CD14-positive monocyte (primary cell): ENCODE results near the gene FAM50A. TPM values are rescaled to one million over a fixed set of nuclear protein-coding genes. Genes with fewer than 3 reads are reported as not detected.
A peak's percentile ranks its signal among the peaks of the same experiment; 100 is the strongest.

ENCODE experiments used
- DNase-seq, 3 donors: peaks; one replicate each; pipeline ENCODE4 v3.0.0-alpha.2; 2011 to 2022
- H2AFZ ChIP-seq: 2 replicates; pipeline ENCODE4 v1.6.0; 2012; ENCODE audit warnings: mild to moderate bottlenecking, low read depth, low read length, inconsistent platforms; ENCODE audit not compliant: insufficient read depth, poor library complexity, severe bottlenecking
- H3K27ac ChIP-seq, 2 donors: 1 replicate in 1 of 2; 2 replicates in 1 of 2; pipeline ENCODE4 v1.5.1; 2012 to 2013; ENCODE audit warnings: low read length in 2 of 2, control low read depth in 1 of 2, inconsistent platforms in 1 of 2, low read depth in 1 of 2, mild to moderate bottlenecking in 1 of 2
- H3K27me3 ChIP-seq, 2 donors: one replicate each; pipeline versions ENCODE4 v1.6.0 to v1.6.1; 2011 to 2013; ENCODE audit warnings: low read length in 2 of 2; ENCODE audit not compliant: control insufficient read depth in 2 of 2, insufficient read depth in 2 of 2
- H3K36me3 ChIP-seq, 2 donors: replicated peaks in 1 of 2; 1 replicate in 1 of 2; 2 replicates in 1 of 2; pipeline versions ENCODE4 v1.5.1 to v1.6.1; 2012 to 2013; ENCODE audit warnings: low read length in 2 of 2, control low read depth in 1 of 2, inconsistent platforms in 1 of 2, mild to moderate bottlenecking in 1 of 2; ENCODE audit not compliant: insufficient read depth in 2 of 2, control insufficient read depth in 1 of 2
- H3K4me1 ChIP-seq, 2 donors: 1 replicate in 1 of 2; 2 replicates in 1 of 2; pipeline versions ENCODE4 v1.5.1 to v1.6.1; 2012 to 2013; ENCODE audit warnings: low read length in 2 of 2, control low read depth in 1 of 2, inconsistent platforms in 1 of 2, mild to moderate bottlenecking in 1 of 2, moderate library complexity in 1 of 2; ENCODE audit not compliant: insufficient read depth in 2 of 2, control insufficient read depth in 1 of 2
- H3K4me2 ChIP-seq: replicated peaks from 2 replicates; pipeline ENCODE3; 2012; ENCODE audit warnings: low read length, moderate library complexity, mild to moderate bottlenecking; ENCODE audit not compliant: poor library complexity, severe bottlenecking; ENCODE audit errors: extremely low read depth
- H3K4me3 ChIP-seq, 3 experiments: fragments of 200-600 bp in 1 of 3; sonication (generic) in 1 of 3; replicated peaks in 1 of 3; 1 replicate in 2 of 3; 2 replicates in 1 of 3; pipeline ENCODE4 v1.5.1; 2011 to 2013; ENCODE audit warnings: low read length in 3 of 3, mild to moderate bottlenecking in 3 of 3, control low read depth in 2 of 3, low read depth in 2 of 3, inconsistent platforms in 1 of 3, moderate library complexity in 1 of 3
- H3K79me2 ChIP-seq: 2 replicates; pipeline ENCODE4 v1.6.0; 2012; ENCODE audit warnings: mild to moderate bottlenecking, control low read depth, inconsistent platforms, low read length, moderate library complexity; ENCODE audit not compliant: insufficient read depth
- H3K9ac ChIP-seq: 2 replicates; pipeline ENCODE4 v1.6.0; 2017; ENCODE audit warnings: low read length, mild to moderate bottlenecking; ENCODE audit not compliant: insufficient read depth, poor library complexity, severe bottlenecking
- H3K9me3 ChIP-seq, 2 donors: replicated peaks in 1 of 2; 1 replicate in 1 of 2; 2 replicates in 1 of 2; pipeline versions ENCODE4 v1.5.1 to v1.6.1; 2012 to 2013; ENCODE audit warnings: low read length in 2 of 2, control low read depth in 1 of 2; ENCODE audit not compliant: control insufficient read depth in 1 of 2, insufficient read depth in 1 of 2
- H4K20me1 ChIP-seq: 2 replicates; pipeline ENCODE4 v1.6.0; 2012; ENCODE audit warnings: mild to moderate bottlenecking, low read length, control low read depth, moderate library complexity; ENCODE audit not compliant: insufficient read depth
- H3K27ac Mint-ChIP-seq, 7 donors: one replicate each; pipeline ENCODE4 v1.8.0; 2020; ENCODE audit warnings: mild to moderate bottlenecking in 7 of 7, mixed read lengths in 7 of 7, moderate library complexity in 6 of 7, inconsistent platforms in 2 of 7
- H3K27me3 Mint-ChIP-seq, 3 donors: one replicate each; pipeline ENCODE4 v1.8.0; 2021 to 2022; ENCODE audit warnings: low read depth in 3 of 3, mild to moderate bottlenecking in 3 of 3, mixed read lengths in 3 of 3, moderate library complexity in 3 of 3, inconsistent platforms in 1 of 3
- H3K36me3 Mint-ChIP-seq, 2 donors: one replicate each; pipeline ENCODE4 v1.8.0; 2020; ENCODE audit warnings: mixed read lengths in 2 of 2, inconsistent platforms in 1 of 2, mild to moderate bottlenecking in 1 of 2
- H3K4me1 Mint-ChIP-seq: one replicate; pipeline ENCODE4 v1.8.0; 2020; ENCODE audit warnings: mild to moderate bottlenecking, mixed read lengths
- H3K4me3 Mint-ChIP-seq, 2 donors: one replicate each; pipeline ENCODE4 v1.8.0; 2020; ENCODE audit warnings: mild to moderate bottlenecking in 2 of 2, mixed read lengths in 2 of 2, moderate library complexity in 1 of 2
- H3K9me3 Mint-ChIP-seq, 7 donors: one replicate each; pipeline ENCODE4 v1.8.0; 2020 to 2022; ENCODE audit warnings: mixed read lengths in 7 of 7, mild to moderate bottlenecking in 6 of 7, moderate library complexity in 6 of 7, inconsistent platforms in 2 of 7
- CTCF ChIP-seq: fragments of 200-600 bp; IDR thresholded peaks from one replicate; pipeline ENCODE4 v1.8.0; 2022; ENCODE audit warnings: antibody characterized with exemption, mild to moderate bottlenecking
- whole genome bisulfite sequencing: methylation state at CpG from one replicate; pipeline ENCODE4 v1.1.5; 2013; ENCODE audit warnings: missing lambda C conversion rate; ENCODE audit not compliant: insufficient coverage; 5-methylcytosine and 5-hydroxymethylcytosine counted together
- intact Hi-C, 2 donors: fragments of 100-400 bp; cut with micrococcal nuclease; formaldehyde crosslinking; loops; one replicate each; pipeline versions ENCODE4 v1.15.0 to v1.15.1; 2023
- polyA plus RNA-seq, 3 donors: library from polyadenylated mRNA; depleted of rRNA in 1 of 3; unstranded in 2 of 3; stranded (reverse) in 1 of 3; fragments of 300-500 nt in 2 of 3; fragments of >200 nt in 1 of 3; fragmentation: Illumina TruSeq in 2 of 3; gene quantifications; 1 replicate in 2 of 3; 2 replicates in 1 of 3; pipeline ENCODE4 v1.2.3, GENCODE V29; 2012 to 2021

The FAM50A gene
- polyA plus RNA-seq, 3 donors = 23.9 to 88.9 (median 46.4) TPM

GRCh38 chrX:154396973-154397887 lies 46.7 kb upstream of the FAM50A start:
- Mint-ChIP-seq H3K9me3 (peaks cover 0 to 22% (median 4%) of the 10 kb centered on the region in 7 donors), H3K4me1 (peaks cover 15% of the 10 kb centered on the region), H3K27me3 (peaks cover 0 to 6% (median 0%) of the 10 kb centered on the region in 3 donors), H3K4me3 (peak overlapping the region; percentile 97), H3K36me3 (peaks cover 20 to 29% of the 10 kb centered on the region in 2 donors), H3K27ac (peak overlapping the region; percentile 97 to 99 (median 99))
- Histone ChIP-seq H3K36me3 (peaks cover 23 to 26% of the 10 kb centered on the region in 2 donors), H3K4me2 (peak overlapping the region; percentile 65), H3K4me3 (peak overlapping the region; percentile 40 to 92 (median 66)), H3K9ac (peak overlapping the region; percentile 90), H2AFZ (peak overlapping the region; percentile 65), H3K79me2 (peaks cover 18% of the 10 kb centered on the region), H3K4me1 (peaks cover 20 to 28% of the 10 kb centered on the region in 2 donors), H4K20me1 (peaks cover 40% of the 10 kb centered on the region), H3K27me3 (no peaks in the 10 kb centered on the region), H3K27ac (peak overlapping the region; percentile 97 to 100), H3K9me3 (no peaks in the 10 kb centered on the region)
- no peak for TF ChIP-seq CTCF
- WGBS = 14% methylated on average over 37 of the region's 53 CpGs
- intact Hi-C loops = loop anchor here in 1 of 2 donors (5.0 kb wide), 1 partner anchor 135 kb away; no protein-coding TSS in a partner anchor
- DNase-seq = peak; percentile 48 to 75 (median 72)

GRCh38 chrX:154397888-154398667 lies 45.9 kb upstream of the FAM50A start, which contains the start of gene RPL10:
Gene RPL10 (plus strand): TSS chrX:154398377. CDS start chrX:154398520, 143 bp downstream.
- Histone ChIP-seq H3K27me3 (no peaks in the 10 kb centered on the region), H3K4me1 (peaks cover 20 to 28% of the 10 kb centered on the region in 2 donors), H2AFZ (peak within 1 kb of the TSS; percentile 65), H3K36me3 (peaks cover 23 to 28% of the 10 kb centered on the region in 2 donors), H3K4me3 (peak within 1 kb of the TSS; percentile 79 to 92 (median 81)), H4K20me1 (peaks cover 45% of the 10 kb centered on the region), H3K9me3 (no peaks in the 10 kb centered on the region), H3K9ac (peak within 1 kb of the TSS; percentile 90), H3K79me2 (peaks cover 18% of the 10 kb centered on the region), H3K27ac (peak within 1 kb of the TSS; percentile 97 to 100), H3K4me2 (peak within 1 kb of the TSS; percentile 87)
- H3K9me3 Mint-ChIP-seq = peaks cover 0 to 22% (median 4%) of the 10 kb centered on the region in 7 donors
- H3K27me3 Mint-ChIP-seq = peaks cover 0 to 9% (median 0%) of the 10 kb centered on the region in 3 donors
- H3K4me3 Mint-ChIP-seq = peak within 1 kb of the TSS; percentile 97
- peak; percentile 94 to 97 (median 96) for DNase-seq
- peak within 1 kb of the TSS; percentile 97 to 99 (median 99) for H3K27ac Mint-ChIP-seq
- no peak for TF ChIP-seq CTCF
- peaks cover 15% of the 10 kb centered on the region for H3K4me1 Mint-ChIP-seq
- intact Hi-C loops = loop anchor here in 1 of 2 donors (5.0 kb wide), 1 partner anchor 134 kb away; no protein-coding TSS in a partner anchor
- H3K36me3 Mint-ChIP-seq = peaks cover 25 to 36% of the 10 kb centered on the region in 2 donors
- under 1% methylated on average over 57 of the region's 69 CpGs for WGBS
